Measurements from ENCODE around the gene UBAP1. TPM values are rescaled to one million over a fixed set of nuclear protein-coding genes. Genes with fewer than 3 reads are reported as not detected.

UBAP1 gene
- total RNA-seq, 1 donor from 2014 or later = 45.6 TPM

GRCh38 chr9:34169125-34169524, 9.7 kb upstream of the UBAP1 start:
- DNase-seq (ENCODE audit: low spot score, unreplicated experiment) = no peak
- no peak for TF ChIP-seq CTCF (IDR thresholded peaks at IDR 0.05; ENCODE audit: unreplicated experiment)
- no peaks in the 10 kb centered on the region for H3K36me3 Mint-ChIP-seq (ENCODE audit: insufficient read depth)
- no peak overlapping the region for H3K4me3 Mint-ChIP-seq (ENCODE audit: low read depth)
- peaks cover 4% of the 10 kb centered on the region for H3K4me1 Mint-ChIP-seq (ENCODE audit: low read depth)
- no peaks in the 10 kb centered on the region for H3K9me3 Mint-ChIP-seq (ENCODE audit: low read depth)
- no peaks in the 10 kb centered on the region for H3K27me3 Mint-ChIP-seq
- H3K27ac Mint-ChIP-seq = no peak overlapping the region

DNA sequence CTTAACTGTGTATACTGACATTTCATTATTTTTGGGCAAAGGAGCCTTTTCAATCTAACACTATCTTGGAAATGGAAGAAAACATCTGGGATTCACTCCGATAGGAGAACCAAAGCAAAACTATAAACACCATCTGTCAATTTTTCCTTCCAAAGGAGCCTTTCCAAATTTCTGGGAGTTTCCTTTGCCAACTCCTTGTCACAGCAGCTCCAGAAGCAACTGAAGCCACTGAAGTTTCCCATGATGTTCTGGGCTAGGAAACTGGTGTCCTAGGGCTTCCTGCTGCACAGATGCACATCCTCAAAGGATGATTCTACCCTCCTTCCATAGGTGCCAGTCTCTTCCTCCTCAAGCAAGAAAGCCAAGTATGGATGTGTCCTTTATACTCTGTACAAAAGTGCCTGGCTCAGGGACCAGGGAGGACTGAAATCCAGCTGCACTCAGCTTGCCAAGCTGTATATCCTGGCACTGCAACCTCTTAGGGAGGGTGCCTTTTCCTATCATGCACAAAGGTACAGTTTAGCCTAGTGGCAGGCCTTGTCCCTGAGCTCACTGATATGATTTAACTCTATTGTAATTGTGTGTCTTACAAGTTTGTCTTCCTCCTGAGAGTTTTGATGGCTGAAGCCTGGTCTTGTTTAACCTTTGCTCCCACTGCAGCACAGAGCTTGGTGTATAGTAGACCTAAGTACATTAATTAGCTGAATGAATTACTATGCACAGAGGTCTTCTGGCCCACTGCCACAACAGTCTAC, 8.4 kb upstream of the UBAP1 start:
- DNase-seq (ENCODE audit: low spot score, unreplicated experiment) = no peak
- H3K9me3 Mint-ChIP-seq (ENCODE audit: low read depth) = no peaks in the 10 kb centered on the region
- peaks cover 4% of the 10 kb centered on the region for H3K4me1 Mint-ChIP-seq (ENCODE audit: low read depth)
- H3K36me3 Mint-ChIP-seq (ENCODE audit: insufficient read depth) = no peaks in the 10 kb centered on the region
- H3K27ac Mint-ChIP-seq = no peak overlapping the region
- no peak for TF ChIP-seq CTCF (IDR thresholded peaks at IDR 0.05; ENCODE audit: unreplicated experiment)
- no peak overlapping the region for H3K4me3 Mint-ChIP-seq (ENCODE audit: low read depth)
- no peaks in the 10 kb centered on the region for H3K27me3 Mint-ChIP-seq

- TF ChIP-seq CTCF (IDR thresholded peaks at IDR 0.05; ENCODE audit: unreplicated experiment) = no peak
- peaks cover 4% of the 10 kb centered on the region for H3K4me1 Mint-ChIP-seq (ENCODE audit: low read depth)
- no peak overlapping the region for H3K27ac Mint-ChIP-seq
- no peaks in the 10 kb centered on the region for H3K9me3 Mint-ChIP-seq (ENCODE audit: low read depth)
- no peak for DNase-seq (ENCODE audit: low spot score, unreplicated experiment)
- H3K36me3 Mint-ChIP-seq (ENCODE audit: insufficient read depth) = no peaks in the 10 kb centered on the region
- H3K27me3 Mint-ChIP-seq = no peaks in the 10 kb centered on the region
- H3K4me3 Mint-ChIP-seq (ENCODE audit: low read depth) = no peak overlapping the region
Measured at GRCh38 chr9:34171753-34172535, 6.9 kb upstream of the UBAP1 start.

DNA sequence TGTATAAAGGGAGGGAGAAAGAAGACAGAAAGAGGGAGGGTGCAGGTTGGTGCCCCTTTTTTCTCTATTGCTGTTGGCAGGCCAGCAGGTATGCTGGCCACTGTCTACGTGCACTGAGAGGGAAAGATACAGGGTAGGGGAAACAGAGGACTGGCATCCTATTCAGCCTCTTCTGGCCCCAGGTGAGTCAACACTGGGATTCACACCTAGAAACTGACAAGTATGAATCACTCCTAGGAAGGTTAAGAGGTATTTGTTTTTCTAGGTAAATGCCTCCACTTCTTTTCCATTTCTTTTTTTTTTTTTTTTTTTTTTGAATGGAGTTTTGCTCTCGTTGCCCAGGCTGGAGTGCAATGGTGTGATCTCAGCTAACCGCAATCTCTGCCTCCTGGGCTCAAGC, 2.8 kb upstream of the UBAP1 start:
- H3K36me3 Mint-ChIP-seq (ENCODE audit: insufficient read depth) = no peaks in the 10 kb centered on the region
- H3K27ac Mint-ChIP-seq = no peak overlapping the region
- no peaks in the 10 kb centered on the region for H3K27me3 Mint-ChIP-seq
- H3K4me1 Mint-ChIP-seq (ENCODE audit: low read depth) = peaks cover 10% of the 10 kb centered on the region
- TF ChIP-seq CTCF (IDR thresholded peaks at IDR 0.05; ENCODE audit: unreplicated experiment) = no peak
- no peaks in the 10 kb centered on the region for H3K9me3 Mint-ChIP-seq (ENCODE audit: low read depth)
- no peak for DNase-seq (ENCODE audit: low spot score, unreplicated experiment)
- H3K4me3 Mint-ChIP-seq (ENCODE audit: low read depth) = no peak overlapping the region

GRCh38 chr9:34177593-34178435, 1.0 kb upstream of the UBAP1 start:
- peak overlapping the region; percentile 94 for H3K4me3 Mint-ChIP-seq (ENCODE audit: low read depth)
- peak overlapping the region; percentile 97 for H3K27ac Mint-ChIP-seq
- H3K9me3 Mint-ChIP-seq (ENCODE audit: low read depth) = no peaks in the 10 kb centered on the region
- H3K27me3 Mint-ChIP-seq = no peaks in the 10 kb centered on the region
- peaks cover 2% of the 10 kb centered on the region for H3K36me3 Mint-ChIP-seq (ENCODE audit: insufficient read depth)
- H3K4me1 Mint-ChIP-seq (ENCODE audit: low read depth) = peaks cover 10% of the 10 kb centered on the region
- no peak for TF ChIP-seq CTCF (IDR thresholded peaks at IDR 0.05; ENCODE audit: unreplicated experiment)
- no peak for DNase-seq (ENCODE audit: low spot score, unreplicated experiment)

Measured in progenitor cell of endocrine pancreas (in vitro differentiated cells).